T47D (cell line): Measurements from ENCODE around the gene TUBB2B.

ENCODE experiments used
- DNase-seq, 2 experiments: peaks; one replicate each; pipeline versions ENCODE4 v3.0.0 to v3.0.0-alpha.2; 2011 to 2012; ENCODE audit warnings: low read depth in 1 of 2, low spot score in 1 of 2
- JUND ChIP-seq: IDR thresholded peaks from 2 replicates; pipeline ENCODE4 v1.6.1; 2012; ENCODE audit warnings: low read depth
- in situ Hi-C: cut with HindIII; loops from 2 replicates; pipeline ENCODE4 v1.10.0; 2016; ENCODE audit warnings: low sequenced_read_pairs, low pct_unique_long_range_greater_than_20kb

Gene TUBB2B

GRCh38 chr6:3228046-3228671 is 706 bp upstream of the TUBB2B start:
- no peak for TF ChIP-seq JUND
- peak in 1 of 2 experiments; percentile 13 for DNase-seq
- in situ Hi-C loops = no loop called here

- no peak for TF ChIP-seq JUND
- in situ Hi-C loops = no loop called here
- DNase-seq = peak; percentile 15 to 44
Measured at GRCh38 chr6:3226481-3227362, 731 bp downstream of the TUBB2B start.

- TF ChIP-seq JUND = no peak
- in situ Hi-C loops = no loop called here
- no peak for DNase-seq
Measured at GRCh38 chr6:3226042-3226441, 1.4 kb downstream of the TUBB2B start.

GRCh38 chr6:3222506-3223038 is 4.9 kb downstream of the TUBB2B start:
- in situ Hi-C loops = no loop called here
- no peak for DNase-seq
- no peak for TF ChIP-seq JUND

GRCh38 chr6:3221578-3221977 is 5.9 kb downstream of the TUBB2B start:
- no peak for TF ChIP-seq JUND
- in situ Hi-C loops = no loop called here
- no peak for DNase-seq

GRCh38 chr6:3220366-3220765 is 7.1 kb downstream of the TUBB2B start:
- no peak for TF ChIP-seq JUND
- DNase-seq = no peak
- in situ Hi-C loops = no loop called here

GRCh38 chr6:3218266-3218665 is 9.2 kb downstream of the TUBB2B start:
- no peak for TF ChIP-seq JUND

GRCh38 chr6:3217286-3217685 is 10.2 kb downstream of the TUBB2B start:
- in situ Hi-C loops = no loop called here
- no peak for TF ChIP-seq JUND
- no peak for DNase-seq

More at GRCh38 chr6:3218266-3218665, 9.2 kb downstream of the TUBB2B start:
- in situ Hi-C loops = no loop called here
- no peak for DNase-seq

GRCh38 chr6:3214898-3215297 is 12.6 kb downstream of the TUBB2B start:
- in situ Hi-C loops = no loop called here
- DNase-seq = no peak
- TF ChIP-seq JUND = no peak

GRCh38 chr6:3213334-3213695 is 14.1 kb downstream of the TUBB2B start:
- TF ChIP-seq JUND = no peak
- in situ Hi-C loops = no loop called here
- DNase-seq = no peak

GRCh38 chr6:3212261-3212660 is 15.2 kb downstream of the TUBB2B start:
- in situ Hi-C loops = no loop called here
- TF ChIP-seq JUND = no peak
- DNase-seq = no peak

- no peak for TF ChIP-seq JUND
- in situ Hi-C loops = no loop called here
Measured at GRCh38 chr6:3211681-3212080, 15.8 kb downstream of the TUBB2B start.

GRCh38 chr6:3210024-3210610 is 17.3 kb downstream of the TUBB2B start:
- DNase-seq = no peak
- in situ Hi-C loops = no loop called here
- no peak for TF ChIP-seq JUND

More at GRCh38 chr6:3211681-3212080, 15.8 kb downstream of the TUBB2B start:
- peak in 1 of 2 experiments; percentile 7 for DNase-seq
